HG03354 (cell line): Measurements from ENCODE around the gene PLEKHO1.
"Not testable (repeated sequence)": the region's sequence is repeated elsewhere in the genome, so short reads cannot be mapped to it uniquely, and the experiment has no call there.

ENCODE experiments used
- ATAC-seq: cut with Tn5 transposase; IDR thresholded peaks from one replicate; pipeline ENCODE4 v1.9.1; 2021; ENCODE audit warnings: mild to moderate bottlenecking; ENCODE audit not compliant: unreplicated experiment, poor library complexity, severe bottlenecking

PLEKHO1 gene

GRCh38 chr1:150149271-150150132 is at the start of gene PLEKHO1:
TSS of gene PLEKHO1 (plus strand) at chr1:150149916. CDS start at chr1:150150258, 342 bp downstream.
- peak; percentile 48 for ATAC-seq

- no peak for ATAC-seq
Measured at GRCh38 chr1:150102986-150103385, 46.7 kb upstream of the PLEKHO1 start.

- no peak for ATAC-seq
Measured at GRCh38 chr1:150106341-150106740, 43.4 kb upstream of the PLEKHO1 start.

GRCh38 chr1:150109586-150109985 is 40.1 kb upstream of the PLEKHO1 start:
- no peak for ATAC-seq

- ATAC-seq, result no peak
Measured at GRCh38 chr1:150110116-150110515, 39.6 kb upstream of the PLEKHO1 start.

- ATAC-seq, result no peak
Measured at GRCh38 chr1:150111670-150112069, 38.0 kb upstream of the PLEKHO1 start.

- ATAC-seq, result no peak
Measured at GRCh38 chr1:150115121-150115520, 34.6 kb upstream of the PLEKHO1 start.

- no peak for ATAC-seq
Measured at GRCh38 chr1:150118716-150119115, 31.0 kb upstream of the PLEKHO1 start.

GRCh38 chr1:150121236-150121862 is 28.4 kb upstream of the PLEKHO1 start:
- ATAC-seq, result no peak

GRCh38 chr1:150126811-150127210 is 22.9 kb upstream of the PLEKHO1 start:
- ATAC-seq, result no peak

- ATAC-seq, result no peak
Measured at GRCh38 chr1:150127464-150127863, 22.3 kb upstream of the PLEKHO1 start.

GRCh38 chr1:150127868-150128267 is 21.8 kb upstream of the PLEKHO1 start:
- ATAC-seq, result no peak

GRCh38 chr1:150132372-150132771 is 17.3 kb upstream of the PLEKHO1 start:
- ATAC-seq, result no peak

- ATAC-seq, result no peak
Measured at GRCh38 chr1:150134537-150134936, 15.2 kb upstream of the PLEKHO1 start.

GRCh38 chr1:150135400-150135799 is 14.3 kb upstream of the PLEKHO1 start:
- ATAC-seq, result not testable (repeated sequence)

GRCh38 chr1:150138044-150138443 is 11.7 kb upstream of the PLEKHO1 start:
- no peak for ATAC-seq

GRCh38 chr1:150141452-150141851 is 8.3 kb upstream of the PLEKHO1 start:
- no peak for ATAC-seq

GRCh38 chr1:150142083-150142482 is 7.6 kb upstream of the PLEKHO1 start:
- ATAC-seq, result no peak

GRCh38 chr1:150144606-150145005 is 5.1 kb upstream of the PLEKHO1 start:
- no peak for ATAC-seq

GRCh38 chr1:150146016-150146415 is 3.7 kb upstream of the PLEKHO1 start:
- ATAC-seq, result not testable (repeated sequence)
